Measurements from ENCODE around the gene LMBR1L.

The LMBR1L gene

DNA sequence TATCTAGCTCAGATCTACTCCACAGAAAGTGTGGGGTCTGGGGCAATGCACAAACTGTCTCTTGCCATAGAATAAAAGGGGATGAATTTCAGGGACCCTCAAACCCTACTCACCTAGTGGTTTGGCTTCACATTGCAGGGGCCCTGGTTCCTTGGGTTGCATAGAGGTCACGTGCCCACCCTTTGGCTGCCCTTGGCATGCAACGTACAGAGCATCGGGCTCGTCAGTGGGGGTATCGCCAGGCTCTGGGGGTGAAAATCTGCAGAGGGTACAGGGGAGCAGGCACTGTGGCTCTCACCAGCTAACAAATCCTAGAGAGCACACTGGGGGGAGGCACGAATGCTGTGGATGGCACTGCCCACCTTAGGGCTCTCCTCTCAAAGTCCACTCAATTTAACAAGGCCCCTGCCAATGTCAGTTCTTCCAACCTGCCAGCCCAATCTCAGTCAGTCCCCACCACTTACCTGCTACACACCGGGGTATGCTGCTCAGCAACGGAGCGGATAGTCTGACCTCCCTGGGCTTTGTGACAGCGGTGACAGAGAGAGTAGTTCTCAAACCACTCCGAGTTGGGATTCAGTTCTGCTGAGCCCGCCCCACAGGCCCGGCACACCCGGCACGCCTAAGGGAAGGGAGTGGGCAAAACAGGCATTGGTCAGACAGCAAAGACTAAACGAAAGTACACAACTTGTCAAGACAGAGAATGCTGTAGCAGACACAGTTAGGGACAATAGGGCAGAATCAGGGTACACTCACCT lies 58.0 kb downstream of the LMBR1L start:
- no peak for DNase-seq (ENCODE audit: low spot score)

GRCh38 chr12:49051777-49052438 lies 58.7 kb downstream of the LMBR1L start:
- no peak for DNase-seq (ENCODE audit: low spot score)

- no peak for DNase-seq (ENCODE audit: low spot score)
Measured at GRCh38 chr12:49051373-49051764, 59.3 kb downstream of the LMBR1L start.

DNA sequence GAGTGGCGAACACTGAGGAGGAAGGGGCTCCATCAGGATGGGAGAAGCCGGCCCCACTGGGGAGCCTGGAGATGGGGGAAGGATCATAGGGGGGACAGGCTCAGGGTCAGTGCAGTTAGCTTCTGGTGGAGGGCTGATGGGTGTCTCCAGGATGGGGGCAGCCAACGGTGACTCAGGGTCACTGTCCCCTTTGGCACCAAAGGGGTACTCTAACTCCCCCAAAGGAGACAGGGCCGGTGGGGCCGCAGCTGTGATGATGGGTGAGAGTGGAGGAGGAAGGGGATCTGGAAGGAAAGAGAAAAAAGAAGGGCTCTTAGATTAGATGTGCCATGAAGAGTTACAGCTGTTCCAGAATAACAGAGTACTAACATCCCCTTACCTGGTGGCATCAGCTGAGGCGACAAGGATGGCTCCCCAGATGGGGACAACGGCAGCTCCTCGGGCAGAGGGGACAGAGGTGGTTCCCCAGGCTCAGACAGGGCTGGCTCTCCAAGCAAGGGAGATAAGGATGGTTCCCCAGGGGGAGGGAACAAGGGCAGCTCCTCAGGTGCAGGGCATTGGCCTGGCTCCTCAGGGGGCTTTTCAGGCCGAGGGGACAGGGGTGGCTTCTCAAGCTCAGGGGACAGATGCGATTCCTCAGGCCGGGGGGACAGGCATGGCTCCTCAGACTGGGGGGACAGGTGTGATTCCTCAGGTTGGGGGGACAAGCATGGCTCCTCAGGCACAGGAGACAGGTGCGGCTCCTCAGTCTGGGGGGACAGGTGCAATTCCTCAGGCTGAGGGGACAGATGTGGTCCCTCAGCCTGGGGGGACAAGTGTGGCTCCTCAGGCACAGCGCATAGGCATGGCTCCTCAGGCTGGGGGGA lies 59.9 kb downstream of the LMBR1L start:
- no peak for DNase-seq (ENCODE audit: low spot score)

DNA sequence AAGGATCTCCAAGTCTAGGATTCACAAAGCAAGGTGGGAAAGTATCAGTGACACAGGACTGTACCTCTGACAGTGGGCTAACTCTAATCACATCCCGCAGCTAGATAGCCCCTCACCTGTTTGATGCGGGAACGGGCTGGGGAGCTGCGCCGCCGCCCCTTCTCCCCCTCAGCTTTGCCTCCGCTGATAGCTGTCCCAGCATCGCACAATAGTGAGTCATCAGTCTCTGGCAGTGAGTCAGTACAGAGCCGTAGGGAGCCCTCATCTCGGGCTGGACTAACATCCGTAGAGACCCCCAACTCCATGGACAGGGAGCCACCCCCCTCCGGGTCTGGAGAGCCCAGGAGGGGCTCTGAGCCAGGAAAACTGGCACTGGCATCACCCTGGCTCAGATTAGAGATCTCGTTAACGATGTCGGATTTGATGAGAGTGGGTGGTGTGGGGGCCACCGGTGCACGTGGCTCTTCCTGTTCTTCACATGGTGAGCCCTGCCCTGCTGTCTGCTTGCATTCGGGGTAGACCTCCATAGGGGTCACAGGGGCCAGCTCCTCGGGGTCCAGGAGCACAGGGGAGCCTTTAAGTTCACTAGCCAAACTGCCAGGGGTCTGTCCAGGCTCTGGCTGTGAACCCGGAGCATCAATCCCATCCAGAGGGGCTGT lies 61.0 kb downstream of the LMBR1L start:
- no peak for DNase-seq (ENCODE audit: low spot score)

- DNase-seq (ENCODE audit: low spot score): no peak
Measured at GRCh38 chr12:49048953-49049352, 61.7 kb downstream of the LMBR1L start.

All from iPS-NIHi11 (cell line).